PC-3 (cell line): ENCODE data around the gene ZNF554. TPM values are rescaled to one million over a fixed set of nuclear protein-coding genes. Genes with fewer than 3 reads are reported as not detected.

Experiments used
- ATAC-seq: fragments of 200-7000 bp; cut with Tn5 transposase; 2 replicates; pipeline ENCODE4 v1.9.1; 2020; ENCODE audit warnings: mild to moderate bottlenecking, moderate library complexity
- BruUV-seq: library from RNA; stranded (reverse); fragments of 400-500 nt; replicated peaks from 2 replicates; lab custom pipeline; 2021; lab: Mats Ljungman, UMichigan
- CTCF ChIA-PET: fragments of 300-600 bp; sonication (Branson Sonifier 250); formaldehyde crosslinking; loops from one replicate; lab custom pipeline; 2022; ENCODE audit warnings: antibody characterized with exemption; lab: Charles Lee
- POLR2A ChIA-PET: fragments of 300-600 bp; sonication (Branson Sonifier 250); formaldehyde crosslinking; loops from one replicate; lab custom pipeline; 2022; ENCODE audit warnings: antibody characterized with exemption; ENCODE audit not compliant: unreplicated experiment; lab: Charles Lee
- DNase-seq: peaks from one replicate; pipeline ENCODE4 v3.0.0-alpha.2; 2015
- H2AFZ ChIP-seq: fragments of 300-600 bp; sonication (generic); 2 replicates; pipeline ENCODE4 v1.6.0; 2016; ENCODE audit warnings: antibody characterized with exemption, low read length
- H3F3A ChIP-seq: fragments of 300-600 bp; sonication (generic); one replicate; pipeline ENCODE4 v1.6.0; 2017; ENCODE audit warnings: antibody characterized with exemption, low read length, control low read depth, mild to moderate bottlenecking; ENCODE audit not compliant: unreplicated experiment
- H3K27ac ChIP-seq: fragments of 300-600 bp; sonication (generic); 2 replicates; pipeline ENCODE4 v1.5.1; 2016; ENCODE audit warnings: mild to moderate bottlenecking, low read length
- H3K27me3 ChIP-seq: fragments of 300-600 bp; sonication (generic); 2 replicates; pipeline ENCODE4 v1.6.1; 2016; ENCODE audit warnings: low read length, mixed read lengths
- H3K36me3 ChIP-seq: fragments of 300-600 bp; sonication (generic); 2 replicates; pipeline ENCODE4 v1.6.1; 2016; ENCODE audit warnings: low read depth, mixed run types, low read length, mixed read lengths
- H3K4me1 ChIP-seq: fragments of 300-600 bp; sonication (generic); 2 replicates; pipeline ENCODE4 v1.5.1; 2016; ENCODE audit warnings: low read length; ENCODE audit not compliant: insufficient read depth
- H3K4me2 ChIP-seq: fragments of 300-600 bp; sonication (generic); 2 replicates; pipeline ENCODE4 v1.6.0; 2016; ENCODE audit warnings: low read length
- H3K4me3 ChIP-seq: fragments of 300-600 bp; sonication (generic); 2 replicates; pipeline ENCODE4 v1.5.1; 2016; ENCODE audit warnings: mild to moderate bottlenecking, low read length, mixed read lengths
- H3K79me2 ChIP-seq: fragments of 300-600 bp; sonication (generic); 2 replicates; pipeline ENCODE4 v1.6.1; 2017; ENCODE audit warnings: low read length, mixed read lengths
- H3K9ac ChIP-seq: fragments of 300-600 bp; sonication (generic); 2 replicates; pipeline ENCODE4 v1.6.0; 2016; ENCODE audit warnings: mild to moderate bottlenecking, low read length
- H3K9me2 ChIP-seq: fragments of 300-600 bp; sonication (generic); replicated peaks from 2 replicates; pipeline ENCODE4 v1.6.1; 2016; ENCODE audit warnings: mixed run types, low read length, mixed read lengths
- H3K9me3 ChIP-seq: fragments of 300-600 bp; sonication (generic); 2 replicates; pipeline ENCODE4 v1.6.1; 2016; ENCODE audit warnings: low read length, mixed read lengths
- H4K20me1 ChIP-seq: fragments of 300-600 bp; sonication (generic); 2 replicates; pipeline ENCODE4 v1.6.1; 2016; ENCODE audit warnings: low read length, mixed read lengths
- CTCF ChIP-seq: fragments of 300-600 bp; sonication (generic); conservative IDR thresholded peaks from 2 replicates; pipeline ENCODE4 v1.5.1; 2017; ENCODE audit warnings: antibody characterized with exemption, low read depth, mild to moderate bottlenecking, low read length
- EZH2 ChIP-seq: fragments of 300-600 bp; sonication (generic); IDR thresholded peaks from one replicate; pipeline ENCODE4 v1.6.1; 2017; ENCODE audit warnings: antibody characterized with exemption, mild to moderate bottlenecking, low read length; ENCODE audit not compliant: unreplicated experiment
- EZH2phosphoT487 ChIP-seq: fragments of 300-600 bp; sonication (generic); IDR thresholded peaks from 2 replicates; pipeline ENCODE4 v1.6.1; 2018; ENCODE audit warnings: mild to moderate bottlenecking, antibody characterized with exemption, low read length, borderline replicate concordance
- intact Hi-C: fragments of 100-400 bp; cut with micrococcal nuclease; formaldehyde crosslinking; loops from 2 replicates; pipeline ENCODE4 v1.9.0; 2023
- total RNA-seq: library from RNA; depleted of rRNA; stranded (reverse); fragments of >200 nt; gene quantifications from 2 replicates; pipeline ENCODE4 v1.2.3, GENCODE V29; 2014

ZNF554 gene
- total RNA-seq, 1 experiment from 2014 or later, result 2.3 TPM

DNA sequence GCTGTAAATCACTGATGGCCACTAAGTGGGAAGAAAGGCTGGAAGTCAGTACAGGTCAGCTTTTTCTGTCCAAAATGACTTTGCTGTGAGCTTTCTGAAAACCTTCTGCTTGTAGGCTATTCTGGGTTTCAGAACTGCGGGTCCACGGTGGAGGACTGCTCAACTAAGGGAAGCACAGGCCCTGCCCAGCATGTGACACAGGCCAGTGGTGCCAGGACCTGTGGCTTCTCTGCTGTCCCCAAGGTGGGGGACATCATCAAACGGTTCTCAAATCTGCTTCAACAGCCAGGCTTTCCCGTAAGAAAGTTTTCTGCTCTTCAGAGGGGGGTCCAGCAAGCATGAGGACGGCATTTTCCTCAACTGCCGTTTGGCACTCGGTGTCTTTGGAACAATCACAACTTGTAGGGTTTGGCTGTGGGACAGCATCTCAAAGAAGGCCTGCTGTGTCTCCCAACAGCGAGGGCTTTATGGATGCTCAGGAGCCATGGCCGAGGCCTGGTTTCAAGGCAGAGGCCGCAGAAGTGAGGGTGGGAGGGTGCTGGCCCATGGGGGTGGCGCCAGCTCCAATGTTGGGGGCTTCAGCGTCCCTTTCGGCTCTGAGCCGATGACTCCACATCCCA, 40.4 kb upstream of the ZNF554 start:
- Histone ChIP-seq H3K9me2 (no peaks in the 10 kb centered on the region), H3F3A (no peaks in the 10 kb centered on the region), H2AFZ (no peak overlapping the region), H3K27ac (no peak overlapping the region), H3K27me3 (no peaks in the 10 kb centered on the region), H3K9ac (no peak overlapping the region), H3K9me3 (no peaks in the 10 kb centered on the region), H3K4me2 (no peak overlapping the region), H3K4me1 (peaks cover 14% of the 10 kb centered on the region), H3K4me3 (no peak overlapping the region), H3K36me3 (no peaks in the 10 kb centered on the region), H4K20me1 (peaks cover 22% of the 10 kb centered on the region; the same call in 1 of the 2 replicates), H3K79me2 (peaks cover 93% of the 10 kb centered on the region)
- CTCF ChIA-PET, result no interaction called here
- ATAC-seq (no peak), DNase-seq (no peak)
- POLR2A ChIA-PET, result no interaction called here
- intact Hi-C loops, result no loop called here
- no TSS peak for BruUV-seq
- TF ChIP-seq EZH2, result no peak
- TF ChIP-seq CTCF, result no peak
- no peak for TF ChIP-seq EZH2phosphoT487

DNA sequence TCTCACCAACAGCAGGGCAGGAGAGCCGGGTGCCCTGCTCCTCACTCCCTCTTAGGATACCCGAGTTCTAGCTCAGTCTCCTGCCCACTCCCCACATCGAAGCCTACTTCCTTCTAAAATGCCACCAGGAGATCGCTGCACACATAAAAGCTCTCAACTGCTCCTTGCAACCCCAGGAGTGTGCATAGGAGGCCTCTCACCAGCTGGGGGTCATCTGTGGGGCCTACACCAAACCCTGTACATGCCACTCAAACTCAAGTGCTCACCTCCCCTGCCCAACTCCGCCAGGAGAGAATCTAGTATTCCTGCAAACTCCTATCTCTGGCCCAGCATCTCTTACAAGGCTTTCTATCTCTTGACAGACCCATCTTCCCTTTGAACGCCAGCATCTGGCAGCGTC, 39.4 kb upstream of the ZNF554 start:
- no peak overlapping the region for H2AFZ ChIP-seq
- H3K79me2 ChIP-seq, result peaks cover 82% of the 10 kb centered on the region
- TF ChIP-seq EZH2, result no peak
- TF ChIP-seq CTCF, result no peak
- no peak for TF ChIP-seq EZH2phosphoT487
- no peak for ATAC-seq
- H3K4me1 ChIP-seq, result peaks cover 14% of the 10 kb centered on the region
- no peaks in the 10 kb centered on the region for H3K9me3 ChIP-seq
- H3K27ac ChIP-seq, result no peak overlapping the region
- H3F3A ChIP-seq, result no peaks in the 10 kb centered on the region
- CTCF ChIA-PET, result no interaction called here
- no TSS peak for BruUV-seq
- no peak overlapping the region for H3K4me2 ChIP-seq
- H3K36me3 ChIP-seq, result no peaks in the 10 kb centered on the region
- H3K27me3 ChIP-seq, result no peaks in the 10 kb centered on the region
- DNase-seq, result no peak
- intact Hi-C loops, result no loop called here
- H4K20me1 ChIP-seq, result peaks cover 19% of the 10 kb centered on the region; the same call in 1 of the 2 replicates
- H3K4me3 ChIP-seq, result no peak overlapping the region
- no peaks in the 10 kb centered on the region for H3K9me2 ChIP-seq
- no peak overlapping the region for H3K9ac ChIP-seq
- POLR2A ChIA-PET, result no interaction called here

- POLR2A ChIA-PET, result interaction anchor here (0.6 kb wide), 1 partner anchor 290 kb away, joined by 8 read pairs; no protein-coding TSS in a partner anchor
- Histone ChIP-seq H3K79me2 (peaks cover 82% of the 10 kb centered on the region), H3K9me2 (no peaks in the 10 kb centered on the region), H3K9ac (peak overlapping the region; percentile 99), H3K4me1 (peaks cover 14% of the 10 kb centered on the region), H3K27ac (peak overlapping the region; percentile 57), H2AFZ (peak overlapping the region; percentile 68), H3F3A (no peaks in the 10 kb centered on the region), H3K9me3 (no peaks in the 10 kb centered on the region), H4K20me1 (peaks cover 9% of the 10 kb centered on the region; the same call in 1 of the 2 replicates), H3K4me3 (peak overlapping the region; percentile 98), H3K4me2 (peak overlapping the region; percentile 96), H3K36me3 (no peaks in the 10 kb centered on the region), H3K27me3 (no peaks in the 10 kb centered on the region)
- CTCF ChIA-PET, result no interaction called here
- BruUV-seq, result TSS peak; percentile 51
- DNase-seq (no peak), ATAC-seq (no peak)
- intact Hi-C loops, result no loop called here
- no peak for TF ChIP-seq EZH2phosphoT487
- TF ChIP-seq CTCF, result no peak
- no peak for TF ChIP-seq EZH2
Measured at GRCh38 chr19:2782329-2782935, 37.2 kb upstream of the ZNF554 start.
